ENCODE data around the gene TBL1X.
A peak's percentile ranks its signal among the peaks of the same experiment; 100 is the strongest.
"Not testable (repeated sequence)": the region's sequence is repeated elsewhere in the genome, so short reads cannot be mapped to it uniquely, and the experiment has no call there.

Gene TBL1X

DNA sequence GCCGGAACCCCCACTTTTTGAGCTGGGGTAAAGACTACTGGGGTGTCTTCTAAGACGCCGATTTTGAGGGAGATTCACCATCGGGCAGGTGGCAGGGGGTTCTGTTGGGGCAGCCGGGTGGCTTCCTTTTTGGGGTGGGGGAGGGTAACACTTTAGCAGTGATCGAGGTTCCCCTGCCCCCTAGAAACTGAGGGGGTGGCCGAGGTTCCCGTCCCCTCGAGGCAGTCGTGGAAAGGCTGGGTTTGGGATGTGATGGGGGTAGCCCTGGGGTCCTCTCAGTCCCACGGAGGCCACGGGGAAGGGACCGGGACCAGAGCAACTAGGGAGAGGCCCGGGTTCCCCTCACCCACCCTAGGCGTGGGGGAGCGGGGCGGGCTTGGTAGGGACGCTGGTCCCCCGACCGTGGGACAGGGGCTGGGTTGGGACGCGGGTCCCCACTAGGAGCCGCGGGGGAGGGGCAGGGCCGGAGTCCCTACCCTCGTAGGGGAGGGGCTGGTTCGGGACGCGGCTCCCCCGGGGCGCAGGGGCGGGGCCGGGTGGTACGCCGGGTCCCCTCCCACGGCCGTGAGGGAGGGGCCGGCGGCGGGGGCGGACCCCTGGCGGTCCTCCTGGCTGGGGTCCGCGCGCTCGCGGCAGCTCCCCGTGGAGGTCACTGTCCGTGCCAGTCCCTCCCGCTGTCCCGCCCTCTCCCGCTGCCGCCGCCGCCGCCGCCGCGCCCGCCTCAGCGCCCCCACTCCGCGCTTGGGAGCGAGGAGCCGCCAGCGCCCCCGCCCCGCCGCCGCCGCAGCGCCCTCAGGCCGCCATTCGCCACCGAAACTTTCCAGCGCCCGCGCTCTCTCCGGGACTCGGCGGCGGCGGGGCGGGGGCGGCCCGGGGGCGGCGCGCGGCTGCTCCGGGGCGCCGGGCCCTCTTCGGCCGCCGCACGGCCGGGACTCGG is at the start of gene TBL1X:
TSS of gene TBL1X (plus strand) at position 624 of the 937 bp plus-strand sequence. CDS start 188,529 bp downstream, outside the sequence.
- DNase-seq (ENCODE audit: low read depth in 3 of 3) = peak; percentile 31 to 43 (median 41)

DNA sequence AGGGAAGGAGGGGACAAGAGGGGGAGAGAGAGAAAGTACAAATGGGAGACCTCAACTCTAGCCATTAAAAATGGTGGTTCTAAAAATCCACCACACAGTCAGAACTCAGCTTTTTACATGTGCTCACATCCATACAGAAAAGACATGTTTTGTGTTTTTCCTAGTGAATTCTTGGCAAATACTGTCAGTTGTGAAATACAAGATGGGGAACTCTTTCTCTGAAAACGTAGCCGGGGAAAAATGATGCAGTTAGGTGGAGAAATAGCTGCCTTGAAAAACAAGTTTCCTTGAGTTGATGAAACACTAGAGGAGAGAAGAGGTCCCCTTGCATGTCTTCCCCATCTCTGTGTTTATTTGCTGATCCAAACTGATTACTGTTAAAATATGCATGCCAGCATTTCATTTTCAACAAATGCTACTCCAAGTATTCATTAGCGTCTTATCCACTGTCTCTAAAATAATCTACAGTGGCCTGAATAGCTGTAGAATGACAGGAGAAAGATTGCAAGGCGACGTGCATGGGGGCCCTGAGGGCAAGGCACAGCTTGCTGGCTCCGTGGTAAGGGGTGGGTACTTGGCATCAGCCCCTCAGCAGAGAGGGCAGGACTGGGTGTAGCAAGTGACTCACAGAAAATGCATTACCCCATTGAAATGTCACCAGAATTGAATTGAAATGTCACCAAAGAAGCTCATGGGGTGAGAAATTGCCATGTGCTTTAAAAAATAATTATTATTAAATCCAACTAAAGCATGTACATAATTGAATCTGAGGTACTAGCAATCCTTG is 48.1 kb upstream of the TBL1X start:
- no peak for DNase-seq (ENCODE audit: low read depth in 3 of 3)

DNA sequence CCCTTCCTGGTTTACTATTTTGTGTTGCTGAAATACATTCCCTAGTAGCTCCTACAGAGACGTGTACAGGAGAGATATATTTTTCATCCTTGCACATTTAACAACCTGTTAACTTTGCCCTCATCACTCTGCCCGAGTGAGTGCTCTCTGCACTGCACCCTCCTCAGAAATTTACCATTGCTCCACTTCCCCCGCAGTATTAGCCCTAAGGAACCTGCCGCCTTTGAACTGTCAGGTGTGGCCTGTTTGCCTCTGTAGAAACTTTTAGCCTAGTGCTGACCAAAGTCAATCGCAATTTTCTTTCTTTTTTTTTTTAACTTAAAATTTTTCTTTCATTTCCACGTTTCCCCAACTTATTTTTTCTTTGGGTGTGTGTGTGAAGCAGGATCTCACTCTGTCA is 46.6 kb upstream of the TBL1X start:
- no peak for DNase-seq (ENCODE audit: low read depth in 3 of 3)

DNA sequence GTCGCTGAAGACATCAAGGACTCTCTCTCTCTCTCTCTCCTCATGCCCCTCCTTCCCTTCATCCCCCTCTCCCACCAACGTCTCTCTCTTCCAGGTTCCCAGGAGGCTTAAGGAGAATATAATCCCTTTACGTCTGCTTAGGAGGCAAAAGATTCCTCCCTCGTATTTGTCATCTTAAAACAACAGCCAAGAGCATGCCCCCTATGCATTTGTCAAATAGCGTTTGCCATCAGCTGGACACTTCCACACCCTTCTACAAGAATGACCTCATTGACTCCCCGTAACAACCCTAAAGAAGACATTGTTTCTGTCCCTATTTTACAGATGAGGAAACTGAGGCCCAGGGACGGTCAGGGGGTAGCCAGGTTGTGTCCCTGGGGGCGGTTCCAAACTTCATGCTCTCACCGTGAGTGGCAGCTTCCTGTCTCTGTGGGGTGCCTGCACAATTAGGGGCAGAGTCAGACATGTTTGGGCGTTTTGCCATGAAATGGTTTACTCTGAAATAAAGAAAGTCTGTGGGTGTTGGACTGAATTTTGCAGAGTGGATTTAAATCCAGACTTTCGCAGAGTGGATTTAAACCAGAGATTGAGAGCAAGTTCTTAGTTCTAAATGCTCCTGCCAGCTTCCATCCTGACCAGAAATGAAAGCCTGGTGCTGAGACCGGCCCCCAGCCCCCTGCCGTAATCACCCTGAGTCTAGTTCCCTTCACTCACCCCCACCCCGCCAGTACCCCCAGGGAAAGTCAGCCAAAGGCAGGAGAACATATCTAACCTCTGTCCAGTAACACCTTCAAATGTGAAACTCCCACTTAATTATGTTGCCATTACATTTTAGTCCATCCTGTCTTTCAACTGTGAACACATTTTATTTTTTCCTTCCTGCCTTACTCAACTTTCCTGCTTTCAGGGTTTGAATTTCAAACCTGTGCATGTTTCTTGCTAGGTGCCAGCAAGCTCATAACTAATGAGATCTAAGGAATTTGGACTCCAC is 44.3 kb upstream of the TBL1X start:
- DNase-seq (ENCODE audit: low read depth in 3 of 3) = no peak

DNA sequence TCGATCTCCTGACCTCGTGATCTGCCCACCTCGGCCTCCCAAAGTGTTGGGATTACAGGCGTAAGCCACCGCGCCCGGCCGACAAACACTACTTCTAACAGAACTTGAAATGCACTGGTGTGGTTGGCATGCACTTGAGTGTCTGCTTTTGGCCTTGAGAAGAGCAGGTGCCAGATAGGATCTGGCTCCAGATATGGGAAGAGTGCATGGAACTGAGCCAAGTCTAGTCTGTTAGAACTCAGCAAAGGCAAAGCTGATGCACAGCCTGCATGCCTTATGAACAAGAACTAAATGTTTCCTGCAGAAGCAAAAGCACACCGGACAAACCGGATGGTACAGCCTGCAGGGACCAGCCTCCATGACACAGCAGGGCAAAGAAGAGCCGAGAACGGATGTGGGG is 35.1 kb upstream of the TBL1X start:
- DNase-seq (ENCODE audit: low read depth in 3 of 3) = no peak

DNA sequence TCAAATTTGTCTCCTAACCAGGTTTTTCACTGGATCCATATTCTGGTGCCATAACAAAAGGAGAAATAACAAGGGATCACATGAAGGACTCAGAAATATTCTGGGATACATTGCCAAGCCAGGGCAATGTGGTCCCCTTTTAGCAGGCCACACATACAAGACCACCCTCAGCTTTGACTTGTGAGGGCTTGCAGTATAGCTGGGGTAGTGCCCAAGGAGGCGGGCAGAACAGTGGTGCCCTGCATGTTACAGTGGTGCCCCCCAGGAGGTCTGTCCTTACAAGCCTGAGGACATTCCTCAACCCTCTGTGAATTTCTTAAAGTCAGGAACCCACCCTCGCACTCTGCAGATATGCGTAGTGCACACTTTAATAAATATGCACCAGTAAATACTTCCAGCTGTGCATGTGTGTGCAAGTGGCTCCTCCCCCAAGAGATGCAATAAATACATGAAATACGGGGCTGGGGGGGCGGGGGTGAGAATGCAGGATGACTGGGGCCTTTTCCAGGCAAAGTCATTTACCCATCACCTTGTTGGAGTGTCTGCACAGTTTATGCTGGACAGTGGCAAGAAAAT is 34.4 kb upstream of the TBL1X start:
- DNase-seq (ENCODE audit: low read depth in 3 of 3) = no peak

DNA sequence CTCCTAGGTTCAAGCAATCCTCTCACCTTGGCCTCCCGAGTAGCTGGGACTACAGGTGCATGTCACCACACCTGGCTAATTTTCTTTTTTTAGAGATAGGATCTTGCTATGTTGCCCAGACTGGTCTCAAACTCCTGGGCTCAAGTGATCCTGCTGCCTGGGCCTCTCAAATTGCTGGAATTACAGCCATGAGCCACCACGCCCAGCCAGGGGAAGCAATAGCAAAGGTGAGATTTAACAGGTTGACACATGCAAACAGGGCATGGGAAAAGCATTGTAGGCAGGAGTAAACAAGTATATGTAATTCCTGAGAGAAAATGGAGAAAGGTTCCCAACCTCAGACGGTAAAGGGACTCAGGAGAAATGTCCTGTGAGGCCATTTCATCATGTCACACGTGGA is 33.6 kb upstream of the TBL1X start:
- DNase-seq (ENCODE audit: low read depth in 3 of 3) = no peak

DNA sequence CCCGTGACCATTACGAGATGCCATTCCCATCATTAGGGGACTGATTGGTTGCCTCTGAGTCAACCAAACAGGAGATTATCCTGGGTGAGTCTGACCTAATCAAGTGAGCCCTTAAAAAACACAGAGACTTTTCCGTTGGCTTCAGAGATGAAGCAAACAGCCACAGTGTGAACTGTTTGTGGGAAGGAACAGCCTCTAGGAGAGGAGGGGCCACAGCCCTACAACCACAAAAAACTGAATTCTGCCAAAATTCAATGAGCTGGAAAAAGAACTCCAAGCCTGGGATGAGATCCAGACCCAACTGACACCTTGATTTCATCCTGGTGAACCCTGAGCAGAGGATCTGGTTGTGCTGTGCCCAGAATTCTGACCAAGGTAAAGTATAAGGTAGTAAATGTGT is 31.3 kb upstream of the TBL1X start:
- DNase-seq (ENCODE audit: low read depth in 3 of 3) = no peak

DNA sequence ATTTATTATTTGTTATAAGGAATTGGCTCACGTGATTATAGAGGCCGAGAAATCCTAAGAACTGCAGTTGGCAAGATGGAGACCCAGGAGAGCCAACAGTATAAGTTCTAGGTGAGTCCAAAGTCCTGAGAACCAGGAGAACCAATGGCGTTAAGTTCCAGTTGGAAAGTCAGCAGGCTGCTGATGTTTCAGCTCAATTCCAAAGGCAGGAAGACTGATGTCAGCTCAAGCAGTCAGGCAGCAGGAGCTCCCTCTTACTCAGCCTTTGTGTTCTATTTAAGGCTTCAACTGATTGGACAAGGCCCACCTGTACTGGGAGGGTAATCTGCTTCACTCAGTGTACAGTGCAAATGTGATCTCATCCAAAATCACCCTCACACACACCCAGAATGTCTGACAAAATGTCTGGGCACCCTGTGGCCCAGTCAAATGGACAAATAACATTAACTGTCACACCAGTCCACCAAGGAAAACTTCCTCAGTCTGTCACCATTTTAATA is 30.8 kb upstream of the TBL1X start:
- DNase-seq (ENCODE audit: low read depth in 3 of 3) = no peak

DNA sequence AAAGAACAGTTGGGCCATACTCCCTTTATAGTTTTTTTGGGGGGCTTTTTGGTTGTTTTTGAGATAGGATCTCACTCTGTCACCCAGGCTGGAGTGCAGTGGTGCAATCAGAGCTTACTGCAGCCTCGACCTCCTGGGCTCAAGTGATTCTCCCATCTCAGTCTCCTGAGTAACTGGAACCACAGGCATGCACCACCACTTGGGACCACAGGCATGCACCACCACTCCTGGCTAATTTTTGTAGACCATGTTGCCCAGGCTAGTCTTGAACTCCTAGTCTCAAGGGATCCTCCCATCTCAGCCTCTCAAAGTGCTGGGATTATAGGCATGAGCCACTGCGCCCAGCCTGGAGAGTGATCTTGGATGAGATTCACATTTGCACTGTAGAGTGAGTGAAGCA is 29.8 kb upstream of the TBL1X start:
- DNase-seq (ENCODE audit: low read depth in 3 of 3) = not testable (repeated sequence)

DNA sequence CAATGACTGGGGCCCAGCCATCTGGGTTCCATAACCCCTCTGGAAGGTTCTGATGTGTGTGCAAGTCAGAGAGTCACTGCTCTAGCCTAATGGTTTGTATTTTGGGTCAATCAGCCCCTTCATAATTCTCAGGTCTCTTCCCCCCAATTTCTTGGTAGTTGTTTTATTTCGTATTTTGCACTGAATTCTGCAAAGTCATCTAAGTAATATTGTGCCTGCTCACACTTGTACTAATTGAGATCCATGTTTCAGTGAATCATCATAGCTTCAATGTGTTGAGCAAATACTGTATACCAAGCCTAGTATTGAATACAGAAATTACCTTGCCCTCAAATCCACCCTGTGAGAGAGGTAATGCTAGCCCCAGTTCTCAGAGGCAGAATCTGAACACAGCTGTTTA is 28.0 kb upstream of the TBL1X start:
- DNase-seq (ENCODE audit: low read depth in 3 of 3) = no peak

DNA sequence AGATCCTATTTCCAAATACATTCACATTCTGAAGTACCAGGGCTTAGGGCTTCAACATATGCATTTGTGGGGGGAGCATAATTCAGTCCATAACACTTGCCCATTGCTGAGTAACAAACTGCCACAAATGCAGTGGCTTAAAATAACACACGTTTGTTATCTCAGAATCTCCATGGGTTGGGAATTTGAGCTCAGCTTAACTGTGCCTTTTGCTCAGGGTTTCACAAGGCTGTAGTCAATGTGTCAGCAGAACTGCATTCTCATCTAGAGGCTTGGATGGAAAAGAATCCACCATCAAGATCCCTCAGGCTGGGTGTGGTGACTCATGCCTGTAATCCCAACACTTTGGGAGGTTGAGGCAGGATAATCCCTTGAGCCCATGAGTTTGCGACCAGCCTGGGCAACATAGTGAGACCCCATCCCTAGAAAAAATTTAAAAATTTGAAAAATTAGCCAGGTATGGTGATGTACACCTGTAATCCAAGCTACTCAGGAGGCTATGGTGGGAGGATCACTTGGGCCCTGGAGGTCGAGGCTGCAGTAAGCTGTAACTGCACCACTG is 25.8 kb upstream of the TBL1X start:
- DNase-seq (ENCODE audit: low read depth in 3 of 3) = no peak

DNA sequence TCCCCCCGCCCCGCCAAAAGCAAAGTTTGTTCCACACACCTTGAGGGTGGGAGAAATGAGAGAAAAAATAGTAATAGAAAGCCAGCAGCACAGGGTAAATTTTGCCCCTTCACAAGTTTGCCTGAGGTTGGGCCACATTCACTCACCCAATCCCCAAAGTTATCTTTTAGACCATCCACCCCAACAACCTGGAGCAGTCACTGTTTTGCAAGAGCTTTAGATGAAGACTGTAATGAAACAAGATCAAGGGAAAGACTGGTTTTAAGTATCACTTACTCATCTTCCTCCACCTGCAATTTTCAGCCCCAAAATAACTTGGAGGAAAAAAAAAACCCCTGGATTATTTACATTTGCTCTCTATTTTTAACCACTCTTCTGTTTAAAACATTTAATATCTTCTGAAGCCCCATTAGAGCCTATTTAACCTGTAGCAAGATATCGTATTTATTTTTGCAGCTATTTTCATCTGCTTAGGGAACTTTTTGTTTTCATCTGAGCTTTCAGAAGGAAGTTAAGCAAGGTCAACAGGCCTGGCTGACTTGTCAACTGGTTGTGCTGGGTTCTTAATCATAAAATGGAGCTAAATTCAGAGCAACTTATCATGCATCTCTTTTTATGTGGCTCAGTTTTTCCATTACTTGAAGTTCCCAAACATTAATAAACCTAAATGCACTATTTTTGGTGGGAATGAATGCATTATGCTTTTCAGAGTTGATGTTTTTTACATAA is 24.6 kb upstream of the TBL1X start:
- DNase-seq (ENCODE audit: low read depth in 3 of 3) = no peak

DNA sequence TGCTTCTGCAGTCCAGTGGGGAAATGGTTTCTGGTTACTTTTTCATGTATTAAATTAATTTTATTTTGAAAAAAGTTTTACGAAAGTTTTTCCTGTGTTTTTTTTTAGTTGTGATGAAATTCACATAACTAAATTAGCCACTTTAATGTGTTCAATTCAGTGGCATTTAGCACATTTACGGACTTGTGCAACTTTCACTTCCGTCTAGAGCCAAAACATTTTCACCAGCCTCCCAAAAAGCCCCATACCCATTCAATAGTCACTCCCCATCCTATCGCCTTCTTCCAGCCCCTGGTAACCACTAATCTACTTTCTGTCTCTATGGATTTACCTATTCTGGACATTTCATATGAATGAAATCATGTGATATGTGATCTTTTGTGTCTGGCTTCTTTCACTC is 22.8 kb upstream of the TBL1X start:
- DNase-seq (ENCODE audit: low read depth in 3 of 3) = no peak

DNA sequence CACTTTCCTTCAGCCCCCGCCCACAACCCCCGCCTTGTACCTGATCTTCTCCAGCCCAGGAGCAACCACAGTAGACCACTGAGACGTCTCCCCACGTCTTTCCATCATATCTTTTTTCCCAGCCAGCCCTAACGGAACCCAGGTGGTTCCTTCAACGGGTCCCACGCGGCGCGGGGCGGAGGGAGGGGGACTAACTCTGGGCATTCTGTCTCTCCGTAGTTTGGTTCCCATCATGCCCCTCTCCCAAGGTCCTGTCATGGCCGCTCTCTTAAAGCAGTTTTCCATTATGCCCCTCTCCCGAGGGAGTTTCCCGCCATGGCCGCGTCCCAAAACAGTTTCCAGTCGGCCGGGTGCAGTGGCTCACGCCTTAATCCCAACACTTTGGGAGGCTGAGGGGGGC is 21.5 kb upstream of the TBL1X start:
- no peak for DNase-seq (ENCODE audit: low read depth in 3 of 3)

DNA sequence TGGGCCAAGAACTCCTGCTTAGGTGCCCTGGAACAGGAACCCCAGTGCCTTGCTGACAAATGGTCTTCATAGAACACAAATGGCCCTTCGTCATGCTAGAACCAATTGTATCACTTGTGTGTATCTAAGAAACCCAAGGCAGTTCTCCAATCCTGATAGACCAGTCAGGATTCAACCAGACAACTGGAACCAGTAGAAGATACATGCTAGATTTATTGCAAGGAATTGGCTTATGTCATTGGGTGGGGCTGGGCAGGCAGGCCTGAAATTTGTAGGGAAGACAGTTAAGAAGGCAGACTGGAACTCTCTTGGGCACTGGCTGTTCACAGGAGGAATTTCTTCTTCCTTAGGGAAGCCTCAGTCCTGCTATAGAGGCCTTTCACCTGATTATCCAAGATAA is 17.0 kb upstream of the TBL1X start:
- no peak for DNase-seq (ENCODE audit: low read depth in 3 of 3)

DNA sequence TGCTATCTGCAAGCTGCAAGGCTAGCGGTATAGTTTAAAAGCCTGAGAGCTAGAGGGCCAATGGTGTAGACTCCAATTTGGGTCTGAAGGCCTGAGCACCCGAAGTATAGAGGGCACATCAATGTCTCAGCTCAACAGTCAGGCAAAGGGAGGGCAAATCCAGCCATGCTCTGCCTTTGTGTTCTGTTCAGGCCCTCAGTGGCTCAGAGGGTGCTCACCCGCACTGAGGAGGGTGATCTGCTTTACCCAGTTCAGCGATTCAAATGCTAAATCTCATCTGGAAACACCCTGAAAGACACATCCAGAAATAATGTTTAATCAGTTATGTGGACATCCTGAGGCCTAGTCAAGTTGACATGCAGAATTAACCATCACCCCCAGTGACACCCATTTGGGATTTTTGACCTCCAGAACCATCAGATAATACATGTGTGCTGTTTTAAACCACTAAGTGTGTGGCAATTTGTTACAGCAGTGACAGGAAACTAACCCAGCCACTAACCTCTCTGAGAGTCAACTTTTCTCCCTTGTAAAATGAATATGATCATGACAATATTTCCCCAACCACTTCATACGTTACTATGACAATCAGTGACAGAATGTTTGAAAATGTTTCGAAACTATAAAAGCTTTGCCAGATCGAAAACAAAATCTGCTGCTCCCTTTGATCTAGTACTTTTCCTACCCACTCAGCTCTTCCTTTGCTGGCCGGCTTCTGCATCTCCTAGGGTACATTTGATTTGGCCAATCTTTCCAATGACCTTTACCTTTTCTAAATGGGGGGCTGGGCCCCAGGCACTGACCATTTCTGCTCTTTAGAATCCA is 8.4 kb upstream of the TBL1X start:
- peak in 1 of 3 experiments; percentile 2 for DNase-seq (ENCODE audit: low read depth in 3 of 3)

DNA sequence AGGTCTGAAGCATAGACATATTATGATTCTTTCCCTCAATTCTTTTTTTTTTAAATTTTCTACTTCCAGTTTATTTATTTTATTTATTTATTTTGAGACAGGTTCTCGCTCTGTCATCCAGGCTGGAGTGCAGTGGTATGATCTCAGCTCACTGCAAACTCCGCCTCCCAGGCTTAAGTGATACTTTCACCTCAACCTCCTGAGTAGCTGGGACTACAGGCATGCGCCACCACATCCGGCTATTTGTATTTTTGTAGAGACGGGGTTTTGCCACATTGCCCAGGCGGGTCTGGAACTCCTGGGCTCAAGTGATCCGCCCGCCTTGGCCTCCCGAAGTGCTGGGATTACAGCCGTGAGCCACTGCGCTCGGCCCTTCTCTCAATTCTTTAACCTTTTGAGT is 6.8 kb upstream of the TBL1X start:
- DNase-seq (ENCODE audit: low read depth in 3 of 3) = not testable (repeated sequence)

DNA sequence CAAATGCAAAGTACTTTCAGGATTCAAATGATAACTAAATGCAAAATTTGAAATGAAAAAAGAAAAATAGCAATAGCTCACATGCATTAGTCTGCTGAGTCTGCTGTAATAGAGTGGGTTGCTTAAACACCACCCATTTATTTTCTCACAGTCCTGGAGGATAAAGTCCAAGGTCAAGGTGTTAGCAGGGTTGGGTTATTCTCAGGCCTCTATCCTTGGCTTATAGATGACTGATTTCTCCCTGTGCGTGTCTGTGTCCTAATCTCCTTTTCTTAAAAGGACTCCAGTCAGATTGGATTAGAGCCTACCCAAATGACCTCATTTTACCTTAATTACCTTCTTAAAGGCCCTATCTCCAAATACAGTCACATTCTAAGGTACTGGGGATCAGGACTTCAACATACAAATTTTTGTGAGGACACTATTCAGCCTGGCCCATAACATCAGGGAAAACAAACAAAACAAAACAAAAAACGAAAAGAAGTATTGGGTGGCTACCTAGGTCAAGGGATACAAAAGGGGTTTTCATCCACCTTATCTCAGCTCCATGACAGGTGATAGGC is 6.3 kb upstream of the TBL1X start:
- DNase-seq (ENCODE audit: low read depth in 3 of 3) = no peak

All from stimulated activated CD4-positive, alpha-beta T cell treated with anti-CD3 and anti-CD28 coated beads, TNF-alpha, amount 100 ng/mL, for 4 hours (primary cell).